K562 (cell line): ENCODE results near the gene PTTG2. TPM values are rescaled to one million over a fixed set of nuclear protein-coding genes. Genes with fewer than 3 reads are reported as not detected.

Experiments used
- ATAC-seq: fragments of 200-7000 bp; cut with Tn5 transposase; 3 replicates; pipeline ENCODE4 v1.9.1; 2020; ENCODE audit warnings: moderate library complexity
- BruUV-seq: library from RNA; stranded (reverse); fragments of 400-500 nt; replicated peaks from 2 replicates; lab custom pipeline; 2021; lab: Mats Ljungman, UMichigan
- CTCF ChIA-PET: fragments of 300-600 bp; formaldehyde crosslinking; extraction: SDS; loops from one replicate; lab custom pipeline; 2021; ENCODE audit warnings: low intra/inter-chr PET ratio; lab: Yijun Ruan, JAX
- POLR2A ChIA-PET: fragments of 300-600, 350-650 bp; sonication (Branson Sonifier 250); formaldehyde crosslinking; extraction: SDS; loops from one replicate; lab custom pipeline; 2021; ENCODE audit warnings: antibody characterized with exemption, inconsistent platforms; lab: Yijun Ruan, JAX
- DNase-seq, 4 experiments: peaks; one replicate each; pipeline versions ENCODE4 v3.0.0 to v3.0.0-alpha.2; 2011 to 2018; ENCODE audit warnings: low spot score in 3 of 4, mixed read lengths in 3 of 4; ENCODE audit errors: extremely low read depth in 1 of 4
- FAIRE-seq: peaks from 2 replicates; lab custom pipeline; 2011; peaks lifted over from hg19 to GRCh38; lab: Jason Lieb, UNC
- H2AFZ ChIP-seq: 2 replicates; pipeline ENCODE4 v1.6.0; 2011; ENCODE audit warnings: low read depth, low read length, control low read depth, inconsistent platforms
- H3K27ac ChIP-seq: fragments of 200-600 bp; 3 replicates; pipeline ENCODE4 v1.8.0; 2011; ENCODE audit warnings: low read depth, mild to moderate bottlenecking, control low read depth, inconsistent platforms, low read length, moderate library complexity, mixed read lengths; ENCODE audit errors: extremely low read depth
- H3K27me3 ChIP-seq, 2 experiments: fragments of 300-600 bp in 1 of 2; 2 replicates in 1 of 2; 3 replicates in 1 of 2; pipeline versions ENCODE4 v1.6.0 to v1.8.0; 2011; ENCODE audit warnings: inconsistent platforms in 2 of 2, low read length in 2 of 2, mild to moderate bottlenecking in 1 of 2, mixed read lengths in 1 of 2, moderate library complexity in 1 of 2; ENCODE audit not compliant: control insufficient read depth in 2 of 2, insufficient read depth in 2 of 2
- H3K36me3 ChIP-seq: fragments of 300-600 bp; 3 replicates; pipeline ENCODE4 v1.8.0; 2011; ENCODE audit warnings: mild to moderate bottlenecking, low read length, inconsistent platforms; ENCODE audit not compliant: control insufficient read depth, insufficient read depth
- H3K4me1 ChIP-seq, 2 experiments: fragments of 200-600 bp in 1 of 2; replicated peaks in 1 of 2; 2 replicates in 1 of 2; 3 replicates in 1 of 2; pipeline versions ENCODE4 v1.5.1 to v1.8.0; 2011; ENCODE audit warnings: inconsistent platforms in 2 of 2, low read length in 2 of 2, mild to moderate bottlenecking in 1 of 2, mixed read lengths in 1 of 2, moderate library complexity in 1 of 2; ENCODE audit not compliant: control insufficient read depth in 2 of 2, insufficient read depth in 2 of 2
- H3K4me2 ChIP-seq: 2 replicates; pipeline ENCODE4 v1.6.1; 2011; ENCODE audit warnings: low read length, control low read depth, inconsistent platforms, mixed read lengths; ENCODE audit not compliant: insufficient read depth
- H3K4me3 ChIP-seq: fragments of 200-600 bp; sonication (generic), shearing (Covaris generic); 2 replicates; pipeline ENCODE4 v1.5.1; 2016; ENCODE audit warnings: control low read depth, inconsistent platforms
- H3K79me2 ChIP-seq: fragments of 200-600 bp; 3 replicates; pipeline ENCODE4 v1.8.0; 2011; ENCODE audit warnings: low read length, inconsistent platforms; ENCODE audit not compliant: control insufficient read depth, insufficient read depth
- H3K9ac ChIP-seq, 2 experiments: 2 replicates each; pipeline versions ENCODE4 v1.6.0 to v1.6.1; 2011; ENCODE audit warnings: low read depth in 2 of 2, low read length in 2 of 2, control low read depth in 1 of 2, inconsistent platforms in 1 of 2, mild to moderate bottlenecking in 1 of 2, mixed read lengths in 1 of 2; ENCODE audit not compliant: insufficient read depth in 1 of 2
- H3K9me1 ChIP-seq: one replicate; pipeline ENCODE4 v1.6.0; 2011; ENCODE audit warnings: inconsistent platforms, mild to moderate bottlenecking, low read length, moderate library complexity; ENCODE audit not compliant: control insufficient read depth, insufficient read depth
- H3K9me3 ChIP-seq: replicated peaks from 2 replicates; pipeline ENCODE4 v1.5.1; 2011; ENCODE audit warnings: low read depth, low read length, inconsistent platforms; ENCODE audit not compliant: control insufficient read depth, insufficient read depth
- H4K20me1 ChIP-seq: replicated peaks from 2 replicates; pipeline ENCODE4 v1.6.1; 2011; ENCODE audit warnings: low read length, inconsistent platforms, mixed read lengths; ENCODE audit not compliant: control insufficient read depth, insufficient read depth
- NFIX ChIP-seq: fragments of 250-450 bp; sonication (Bioruptor Pico); IDR thresholded peaks from 2 replicates; pipeline ENCODE4 v1.4.0; 2020; ENCODE audit warnings: low read depth, mild to moderate bottlenecking, moderate library complexity
- NR4A1 ChIP-seq, 2 experiments: fragments of 250-450 bp in 1 of 2; fragments of 450-650 bp in 1 of 2; sonication (Bioruptor Pico) in 1 of 2; IDR thresholded peaks; 2 replicates each; pipeline versions ENCODE4 v1.4.0 to v1.6.1; 2016 to 2020; ENCODE audit warnings: mild to moderate bottlenecking in 2 of 2, missing compliant biosample characterization in 1 of 2, missing genetic modification characterization in 1 of 2, moderate library complexity in 1 of 2
- ZNF146 ChIP-seq: IDR thresholded peaks from one replicate; pipeline ENCODE4 v1.6.1; 2018; ENCODE audit warnings: missing compliant biosample characterization; ENCODE audit not compliant: unreplicated experiment
- WGBS: fragments of 100-300 bp; shearing (Covaris generic); methylation state at CpG from one replicate; pipeline ENCODE4 v1.1.6; 2016; ENCODE audit warnings: low coverage, mixed read lengths; ENCODE audit not compliant: insufficient coverage; ENCODE audit errors: missing lambda C conversion rate; 5-methylcytosine and 5-hydroxymethylcytosine counted together
- in situ Hi-C: fragments of 300-500 bp; cut with MboI; formaldehyde crosslinking; loops from 4 replicates; pipeline ENCODE4 v1.15.0; 2018; ENCODE audit warnings: inconsistent platforms, mixed read lengths
- intact Hi-C: fragments of 100-400 bp; cut with micrococcal nuclease; formaldehyde crosslinking; loops from 2 replicates; pipeline ENCODE4 v1.14.2; 2022
- polyA plus RNA-seq, 8 experiments: library from polyadenylated mRNA; depleted of rRNA in 4 of 8; stranded (reverse) in 5 of 8; unstranded in 3 of 8; fragments of >200 nt; fragmentation: Nextera tagmentation in 2 of 8; fragmentation: Illumina TruSeq in 1 of 8; extraction: Ambion mirVana in 2 of 8; extraction: Trizol in 1 of 8; gene quantifications; 2 replicates each; pipeline versions ENCODE4 v1.2.1 to v1.2.3, GENCODE V29; 2011 to 2014; ENCODE audit warnings: inconsistent platforms in 1 of 8, missing spikeins in 1 of 8
- total RNA-seq, 7 experiments: library from RNA; depleted of rRNA in 6 of 7; stranded (reverse); fragments of >200 nt in 6 of 7; fragmentation: Illumina TruSeq in 2 of 7; extraction: Trizol in 2 of 7; gene quantifications; 2 replicates each; pipeline versions ENCODE4 v1.2.1 to v1.2.3, GENCODE V29; 2011 to 2021; ENCODE audit warnings: low replicate concordance in 1 of 7
- TF ChIP-seq, protein P1 (sequence below): fragments of 200-800 bp; sonication (Bioruptor generic); IDR thresholded peaks from 2 replicates; pipeline ENCODE4 v1.6.1; 2016; ENCODE audit warnings: missing genetic modification characterization, missing compliant biosample characterization

Gene PTTG2
- total and polyA plus RNA-seq, 9 of the 15 experiments (the other 6 are each of a cell fraction or from before 2014, with no cell fraction given): not detected

- Histone ChIP-seq H3K9me1 (no peaks in the 10 kb centered on the region), H3K27me3 (peaks cover 2 to 14% of the 10 kb centered on the region in 2 experiments; a peak in 4 of 5 replicates), H3K79me2 (no peaks in the 10 kb centered on the region), H3K9ac (no peak overlapping the region), H3K4me3 (no peak overlapping the region), H3K9me3 (no peaks in the 10 kb centered on the region), H3K4me2 (no peak overlapping the region), H2AFZ (no peak overlapping the region), H3K36me3 (no peaks in the 10 kb centered on the region), H4K20me1 (no peaks in the 10 kb centered on the region), H3K4me1 (no peaks in the 10 kb centered on the region), H3K27ac (no peak overlapping the region)
- intact Hi-C loops (no loop called here), in situ Hi-C loops (no loop called here)
- TF ChIP-seq, protein P1, sequence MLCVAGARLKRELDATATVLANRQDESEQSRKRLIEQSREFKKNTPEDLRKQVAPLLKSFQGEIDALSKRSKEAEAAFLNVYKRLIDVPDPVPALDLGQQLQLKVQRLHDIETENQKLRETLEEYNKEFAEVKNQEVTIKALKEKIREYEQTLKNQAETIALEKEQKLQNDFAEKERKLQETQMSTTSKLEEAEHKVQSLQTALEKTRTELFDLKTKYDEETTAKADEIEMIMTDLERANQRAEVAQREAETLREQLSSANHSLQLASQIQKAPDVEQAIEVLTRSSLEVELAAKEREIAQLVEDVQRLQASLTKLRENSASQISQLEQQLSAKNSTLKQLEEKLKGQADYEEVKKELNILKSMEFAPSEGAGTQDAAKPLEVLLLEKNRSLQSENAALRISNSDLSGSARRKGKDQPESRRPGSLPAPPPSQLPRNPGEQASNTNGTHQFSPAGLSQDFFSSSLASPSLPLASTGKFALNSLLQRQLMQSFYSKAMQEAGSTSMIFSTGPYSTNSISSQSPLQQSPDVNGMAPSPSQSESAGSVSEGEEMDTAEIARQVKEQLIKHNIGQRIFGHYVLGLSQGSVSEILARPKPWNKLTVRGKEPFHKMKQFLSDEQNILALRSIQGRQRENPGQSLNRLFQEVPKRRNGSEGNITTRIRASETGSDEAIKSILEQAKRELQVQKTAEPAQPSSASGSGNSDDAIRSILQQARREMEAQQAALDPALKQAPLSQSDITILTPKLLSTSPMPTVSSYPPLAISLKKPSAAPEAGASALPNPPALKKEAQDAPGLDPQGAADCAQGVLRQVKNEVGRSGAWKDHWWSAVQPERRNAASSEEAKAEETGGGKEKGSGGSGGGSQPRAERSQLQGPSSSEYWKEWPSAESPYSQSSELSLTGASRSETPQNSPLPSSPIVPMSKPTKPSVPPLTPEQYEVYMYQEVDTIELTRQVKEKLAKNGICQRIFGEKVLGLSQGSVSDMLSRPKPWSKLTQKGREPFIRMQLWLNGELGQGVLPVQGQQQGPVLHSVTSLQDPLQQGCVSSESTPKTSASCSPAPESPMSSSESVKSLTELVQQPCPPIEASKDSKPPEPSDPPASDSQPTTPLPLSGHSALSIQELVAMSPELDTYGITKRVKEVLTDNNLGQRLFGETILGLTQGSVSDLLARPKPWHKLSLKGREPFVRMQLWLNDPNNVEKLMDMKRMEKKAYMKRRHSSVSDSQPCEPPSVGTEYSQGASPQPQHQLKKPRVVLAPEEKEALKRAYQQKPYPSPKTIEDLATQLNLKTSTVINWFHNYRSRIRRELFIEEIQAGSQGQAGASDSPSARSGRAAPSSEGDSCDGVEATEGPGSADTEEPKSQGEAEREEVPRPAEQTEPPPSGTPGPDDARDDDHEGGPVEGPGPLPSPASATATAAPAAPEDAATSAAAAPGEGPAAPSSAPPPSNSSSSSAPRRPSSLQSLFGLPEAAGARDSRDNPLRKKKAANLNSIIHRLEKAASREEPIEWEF (CRISPR knock-in tag): no peak
- no peak for TF ChIP-seq NFIX (CRISPR knock-in tag)
- no peak for TF ChIP-seq NR4A1 (CRISPR knock-in tag; IDR thresholded peaks at IDR 0.05)
- TF ChIP-seq NR4A1 (tag; IDR thresholded peaks at IDR 0.05): no peak
- no peak for TF ChIP-seq ZNF146 (CRISPR knock-in tag)
- DNase-seq (no peak), FAIRE-seq (no peak), ATAC-seq (no peak)
- POLR2A ChIA-PET: no interaction called here
- CTCF ChIA-PET: no interaction called here
- BruUV-seq: no TSS peak
- 0% methylated on average over 8 of the region's 8 CpGs for WGBS
These were observed 26.1 kb upstream of the PTTG2 start for GRCh38 chr4:37934096-37934495.
